GM18505 (cell line): ENCODE results near the gene ADORA1.

Experiments used
- ATAC-seq: cut with Tn5 transposase; IDR thresholded peaks from one replicate; pipeline ENCODE4 v1.9.1; 2021; ENCODE audit not compliant: unreplicated experiment
- POLR2A ChIP-seq: IDR thresholded peaks from 4 replicates; pipeline ENCODE4 v1.6.1; 2011; ENCODE audit warnings: borderline replicate concordance; ENCODE audit not compliant: insufficient read depth, insufficient read length; ENCODE audit errors: extremely low read depth

The ADORA1 gene

GRCh38 chr1:203120325-203121153 lies 7.0 kb upstream of the ADORA1 start:
- ATAC-seq: no peak
- TF ChIP-seq POLR2A: no peak

- TF ChIP-seq POLR2A: no peak
- no peak for ATAC-seq
Observed at GRCh38 chr1:203121186-203122015, 6.1 kb upstream of the ADORA1 start.

- ATAC-seq: no peak
- TF ChIP-seq POLR2A: no peak
Observed at GRCh38 chr1:203122159-203122558, 5.4 kb upstream of the ADORA1 start.

- ATAC-seq: no peak
- TF ChIP-seq POLR2A: no peak
Observed at GRCh38 chr1:203124011-203124410, 3.5 kb upstream of the ADORA1 start.

GRCh38 chr1:203124546-203125317 lies 2.8 kb upstream of the ADORA1 start:
- no peak for TF ChIP-seq POLR2A
- no peak for ATAC-seq

GRCh38 chr1:203126151-203126865 lies 1.2 kb upstream of the ADORA1 start:
- ATAC-seq: no peak
- no peak for TF ChIP-seq POLR2A

GRCh38 chr1:203126866-203127665 lies 460 bp upstream of the ADORA1 start:
- TF ChIP-seq POLR2A: no peak
- no peak for ATAC-seq

- no peak for ATAC-seq
- no peak for TF ChIP-seq POLR2A
Observed at GRCh38 chr1:203128431-203128715, 847 bp downstream of the ADORA1 start.

GRCh38 chr1:203128716-203129500 lies 1.4 kb downstream of the ADORA1 start:
- TF ChIP-seq POLR2A: no peak
- ATAC-seq: no peak

GRCh38 chr1:203129501-203130231 lies 2.1 kb downstream of the ADORA1 start:
- TF ChIP-seq POLR2A: no peak
- no peak for ATAC-seq
